Ishikawa (cell line): Measurements from ENCODE around the gene KCNIP4.

Experiments
- CEBPB ChIP-seq: IDR thresholded peaks from 2 replicates; pipeline ENCODE4 v1.6.1; 2012
- CREB1 ChIP-seq: IDR thresholded peaks from 2 replicates; pipeline ENCODE4 v1.6.1; 2012; ENCODE audit warnings: low read depth
- EGR1 ChIP-seq: IDR thresholded peaks from 2 replicates; pipeline ENCODE4 v1.6.1; 2012
- EP300 ChIP-seq: IDR thresholded peaks from 2 replicates; pipeline ENCODE4 v1.6.1; 2012; ENCODE audit warnings: borderline replicate concordance
- FOXM1 ChIP-seq: IDR thresholded peaks from 2 replicates; pipeline ENCODE4 v1.6.1; 2012; ENCODE audit warnings: low read depth, borderline replicate concordance
- MAX ChIP-seq: IDR thresholded peaks from 2 replicates; pipeline ENCODE4 v1.6.1; 2012
- NFIC ChIP-seq: IDR thresholded peaks from 2 replicates; pipeline ENCODE4 v1.6.1; 2012
- RAD21 ChIP-seq: IDR thresholded peaks from 2 replicates; pipeline ENCODE4 v1.6.1; 2012; ENCODE audit warnings: low read depth
- REST ChIP-seq: IDR thresholded peaks from 2 replicates; pipeline ENCODE4 v1.6.1; 2012; ENCODE audit warnings: low read depth, mild to moderate bottlenecking
- TAF1 ChIP-seq: IDR thresholded peaks from 2 replicates; pipeline ENCODE4 v1.6.1; 2012; ENCODE audit warnings: low read depth, mild to moderate bottlenecking
- TCF12 ChIP-seq: IDR thresholded peaks from 2 replicates; pipeline ENCODE4 v1.6.1; 2012; ENCODE audit warnings: low read depth
- TEAD4 ChIP-seq: IDR thresholded peaks from 2 replicates; pipeline ENCODE4 v1.6.1; 2012
- USF1 ChIP-seq: IDR thresholded peaks from 2 replicates; pipeline ENCODE4 v1.6.1; 2012
- YY1 ChIP-seq: IDR thresholded peaks from 2 replicates; pipeline ENCODE4 v1.6.1; 2012; ENCODE audit warnings: low read depth
- ZBTB7A ChIP-seq: IDR thresholded peaks from 2 replicates; pipeline ENCODE4 v1.6.1; 2012; ENCODE audit warnings: low read depth

The KCNIP4 gene

GRCh38 chr4:21898101-21898500, 50.5 kb downstream of the KCNIP4 start:
- TF ChIP-seq CREB1 (no peak), EP300 (no peak), ZBTB7A (no peak), NFIC (no peak), FOXM1 (no peak), YY1 (no peak), REST (no peak), TEAD4 (no peak), RAD21 (no peak), MAX (no peak), CEBPB (no peak), TCF12 (no peak), USF1 (no peak), EGR1 (no peak), TAF1 (no peak)

- TF ChIP-seq REST, result no peak
These were observed 51.8 kb downstream of the KCNIP4 start for GRCh38 chr4:21896767-21897166.

GRCh38 chr4:21893136-21893535, 55.4 kb downstream of the KCNIP4 start:
- TF ChIP-seq REST (no peak), EGR1 (no peak), YY1 (no peak), TEAD4 (no peak), TCF12 (no peak), FOXM1 (no peak), CEBPB (no peak), NFIC (no peak), EP300 (no peak), ZBTB7A (no peak), USF1 (no peak)

- no peak for TF ChIP-seq REST
- TF ChIP-seq RAD21, result no peak
- no peak for TF ChIP-seq NFIC
These were observed 58.3 kb downstream of the KCNIP4 start for GRCh38 chr4:21890231-21890630.
